ENCODE data around the gene USP17L24.
"Not testable (repeated sequence)": the region's sequence is repeated elsewhere in the genome, so short reads cannot be mapped to it uniquely, and the experiment has no call there.

The USP17L24 gene

GRCh38 chr4:9324865-9325264 is at the start of gene USP17L24:
Gene USP17L24 (plus strand): TSS chr4:9325165. CDS start chr4:9325165, 0 bp downstream.
- not testable (repeated sequence) for H3K4me1 Mint-ChIP-seq (ENCODE audit: low read depth); H3K27ac Mint-ChIP-seq; H3K36me3 Mint-ChIP-seq (ENCODE audit: low read depth); H3K27me3 Mint-ChIP-seq (ENCODE audit: low read depth); H3K9me3 Mint-ChIP-seq; H3K4me3 Mint-ChIP-seq

GRCh38 chr4:9324191-9324590 is 774 bp upstream of the USP17L24 start:
- H3K4me3 Mint-ChIP-seq; H3K9me3 Mint-ChIP-seq; H3K27ac Mint-ChIP-seq; H3K36me3 Mint-ChIP-seq (ENCODE audit: low read depth); H3K27me3 Mint-ChIP-seq (ENCODE audit: low read depth); H3K4me1 Mint-ChIP-seq (ENCODE audit: low read depth): not testable (repeated sequence)

- not testable (repeated sequence) for H3K27ac Mint-ChIP-seq; H3K4me1 Mint-ChIP-seq (ENCODE audit: low read depth); H3K36me3 Mint-ChIP-seq (ENCODE audit: low read depth); H3K4me3 Mint-ChIP-seq; H3K27me3 Mint-ChIP-seq (ENCODE audit: low read depth); H3K9me3 Mint-ChIP-seq
Observed at GRCh38 chr4:9329611-9330010, 4.6 kb downstream of the USP17L24 start, which contains the start of gene USP17L25. Gene USP17L25 (plus strand): TSS chr4:9329911. CDS start chr4:9329911, 0 bp downstream.

- not testable (repeated sequence) for H3K36me3 Mint-ChIP-seq (ENCODE audit: low read depth); H3K4me3 Mint-ChIP-seq; H3K27ac Mint-ChIP-seq; H3K4me1 Mint-ChIP-seq (ENCODE audit: low read depth); H3K27me3 Mint-ChIP-seq (ENCODE audit: low read depth); H3K9me3 Mint-ChIP-seq
Observed at GRCh38 chr4:9334358-9334757, 9.4 kb downstream of the USP17L24 start, which contains the start of gene USP17L26. Gene USP17L26 (plus strand): TSS chr4:9334658. CDS start chr4:9334658, 0 bp downstream.

DNA sequence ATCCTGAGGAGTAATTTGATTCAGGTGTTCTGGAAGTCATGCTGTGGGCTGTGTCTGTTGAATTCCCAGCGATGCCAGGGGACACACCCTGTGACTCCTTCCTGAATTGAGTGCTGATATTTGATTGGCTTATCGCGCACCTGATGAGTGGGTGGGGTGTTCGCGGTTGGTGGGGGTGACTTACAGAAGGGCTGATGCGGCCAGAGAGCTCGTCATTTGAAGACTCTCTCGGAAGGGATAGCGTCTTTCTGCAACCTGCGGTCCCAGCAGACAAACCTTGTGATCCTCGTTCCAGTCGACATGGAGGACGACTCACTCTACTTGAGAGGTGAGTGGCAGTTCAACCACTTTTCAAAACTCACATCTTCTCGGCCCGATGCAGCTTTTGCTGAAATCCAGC is 14.1 kb downstream of the USP17L24 start, which contains the start of gene USP17L5:
TSS of gene USP17L5 (plus strand) at position 301 of the 400 bp plus-strand sequence. CDS start at position 301, 0 bp downstream.
- not testable (repeated sequence) for H3K4me3 Mint-ChIP-seq; H3K27ac Mint-ChIP-seq; H3K4me1 Mint-ChIP-seq (ENCODE audit: low read depth); H3K27me3 Mint-ChIP-seq (ENCODE audit: low read depth); H3K36me3 Mint-ChIP-seq (ENCODE audit: low read depth); H3K9me3 Mint-ChIP-seq

DNA sequence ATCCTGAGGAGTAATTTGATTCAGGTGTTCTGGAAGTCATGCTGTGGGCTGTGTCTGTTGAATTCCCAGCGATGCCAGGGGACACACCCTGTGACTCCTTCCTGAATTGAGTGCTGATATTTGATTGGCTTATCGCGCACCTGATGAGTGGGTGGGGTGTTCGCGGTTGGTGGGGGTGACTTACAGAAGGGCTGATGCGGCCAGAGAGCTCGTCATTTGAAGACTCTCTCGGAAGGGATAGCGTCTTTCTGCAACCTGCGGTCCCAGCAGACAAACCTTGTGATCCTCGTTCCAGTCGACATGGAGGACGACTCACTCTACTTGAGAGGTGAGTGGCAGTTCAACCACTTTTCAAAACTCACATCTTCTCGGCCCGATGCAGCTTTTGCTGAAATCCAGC is 18.9 kb downstream of the USP17L24 start, which contains the start of gene USP17L27:
TSS of gene USP17L27 (plus strand) at position 301 of the 400 bp plus-strand sequence. CDS start at position 301, 0 bp downstream.
- H3K27me3 Mint-ChIP-seq (ENCODE audit: low read depth); H3K36me3 Mint-ChIP-seq (ENCODE audit: low read depth); H3K9me3 Mint-ChIP-seq; H3K4me3 Mint-ChIP-seq; H3K4me1 Mint-ChIP-seq (ENCODE audit: low read depth); H3K27ac Mint-ChIP-seq: not testable (repeated sequence)

GRCh38 chr4:9348593-9348992 is 23.6 kb downstream of the USP17L24 start, which contains the start of gene USP17L28:
Gene USP17L28 (plus strand): TSS chr4:9348893. CDS start chr4:9348893, 0 bp downstream.
- not testable (repeated sequence) for H3K4me1 Mint-ChIP-seq (ENCODE audit: low read depth); H3K36me3 Mint-ChIP-seq (ENCODE audit: low read depth); H3K27ac Mint-ChIP-seq

DNA sequence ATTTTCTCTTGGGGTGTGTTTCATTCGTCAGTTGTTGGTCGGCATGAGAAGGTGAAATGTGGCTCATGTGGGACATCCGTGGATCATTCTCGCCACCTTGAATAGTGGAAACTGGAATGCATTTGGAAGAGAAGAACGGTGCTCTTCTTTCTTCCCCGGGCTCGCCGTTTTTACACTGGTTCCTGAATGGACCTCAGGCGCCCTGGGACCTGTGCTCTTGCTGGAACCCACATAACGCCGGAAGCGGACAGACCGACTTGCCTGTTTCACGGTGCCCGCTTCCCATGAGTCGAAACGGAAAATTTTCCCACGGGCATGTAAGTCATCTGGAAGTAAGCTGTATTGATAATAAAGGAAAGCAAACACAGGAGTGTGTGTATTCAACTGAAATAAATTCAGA is 25.9 kb downstream of the USP17L24 start:
- not testable (repeated sequence) for H3K27me3 Mint-ChIP-seq (ENCODE audit: low read depth); H3K4me3 Mint-ChIP-seq; H3K4me1 Mint-ChIP-seq (ENCODE audit: low read depth); H3K9me3 Mint-ChIP-seq; H3K27ac Mint-ChIP-seq; H3K36me3 Mint-ChIP-seq (ENCODE audit: low read depth)

More at GRCh38 chr4:9348593-9348992, 23.6 kb downstream of the USP17L24 start, which contains the start of gene USP17L28:
- H3K9me3 Mint-ChIP-seq; H3K27me3 Mint-ChIP-seq (ENCODE audit: low read depth); H3K4me3 Mint-ChIP-seq: not testable (repeated sequence)

DNA sequence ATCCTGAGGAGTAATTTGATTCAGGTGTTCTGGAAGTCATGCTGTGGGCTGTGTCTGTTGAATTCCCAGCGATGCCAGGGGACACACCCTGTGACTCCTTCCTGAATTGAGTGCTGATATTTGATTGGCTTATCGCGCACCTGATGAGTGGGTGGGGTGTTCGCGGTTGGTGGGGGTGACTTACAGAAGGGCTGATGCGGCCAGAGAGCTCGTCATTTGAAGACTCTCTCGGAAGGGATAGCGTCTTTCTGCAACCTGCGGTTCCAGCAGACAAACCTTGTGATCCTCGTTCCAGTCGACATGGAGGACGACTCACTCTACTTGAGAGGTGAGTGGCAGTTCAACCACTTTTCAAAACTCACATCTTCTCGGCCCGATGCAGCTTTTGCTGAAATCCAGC is 28.4 kb downstream of the USP17L24 start, which contains the start of gene USP17L29:
TSS of gene USP17L29 (plus strand) at position 301 of the 400 bp plus-strand sequence. CDS start at position 301, 0 bp downstream.
- not testable (repeated sequence) for H3K36me3 Mint-ChIP-seq (ENCODE audit: low read depth); H3K9me3 Mint-ChIP-seq; H3K4me3 Mint-ChIP-seq; H3K27ac Mint-ChIP-seq; H3K27me3 Mint-ChIP-seq (ENCODE audit: low read depth); H3K4me1 Mint-ChIP-seq (ENCODE audit: low read depth)

GRCh38 chr4:9362829-9363228 is 37.9 kb downstream of the USP17L24 start, which contains the start of gene USP17L30:
Gene USP17L30 (plus strand): TSS chr4:9363129. CDS start chr4:9363129, 0 bp downstream.
- not testable (repeated sequence) for H3K4me3 Mint-ChIP-seq; H3K9me3 Mint-ChIP-seq; H3K27me3 Mint-ChIP-seq (ENCODE audit: low read depth); H3K36me3 Mint-ChIP-seq (ENCODE audit: low read depth); H3K27ac Mint-ChIP-seq; H3K4me1 Mint-ChIP-seq (ENCODE audit: low read depth)

Measured in T-helper 1 cell treated with Interleukin-12 subunit alpha and Interleukin-12 subunit beta and Interleukin-4 antibody, amounts not matched to agents 30 μg/mL and 1 μg/mL, for 36 hours (primary cell).